K562 treated with DMSO at 1 percent for 24 hours (cell line): Measurements from ENCODE around the gene SART3. TPM values are rescaled to one million over a fixed set of nuclear protein-coding genes. Genes with fewer than 3 reads are reported as not detected.

Experiments used
- total RNA-seq: library from RNA; unstranded; fragments of 300-600 nt; gene quantifications from 2 replicates; pipeline ENCODE4 v1.2.3, GENCODE V29; 2022; ENCODE audit warnings: low read depth; ENCODE audit not compliant: insufficient read depth

Gene SART3
- total RNA-seq: 29.7 and 34.9 TPM in 2 replicates

GRCh38 chr12:108560752-108561719 is at the start of gene SART3:
TSS of gene SART3 (minus strand) at chr12:108561173. CDS start at chr12:108561154, 19 bp downstream.

GRCh38 chr12:108597559-108598471 is 36.8 kb upstream of the SART3 start, which contains the start of gene TMEM119:
TSS of gene TMEM119 (minus strand) at chr12:108598084. CDS start at chr12:108592383, 5,701 bp downstream.

GRCh38 chr12:108562348-108563135 is 1.6 kb upstream of the SART3 start, which contains the start of gene ISCU:
TSS of gene ISCU (plus strand) at chr12:108562596. CDS start at chr12:108562623, 27 bp downstream.

GRCh38 chr12:108514973-108515814 is 45.8 kb downstream of the SART3 start, which contains the start of gene FICD:
TSS of gene FICD (plus strand) at chr12:108515277. CDS start at chr12:108516973, 1,696 bp downstream.

Other genes starting within 250 kb of the SART3 start
- gene CMKLR1, start 221.9 kb downstream of the SART3 start, total RNA-seq: not detected in 2 replicates
- 4.4 and 5.0 TPM in 2 replicates for gene FICD, start 45.9 kb downstream of the SART3 start, total RNA-seq
- gene ISCU, start 1.4 kb upstream of the SART3 start, total RNA-seq: 95.3 and 104 TPM in 2 replicates
- not detected in 2 replicates for gene TMEM119, start 36.9 kb upstream of the SART3 start, total RNA-seq
- 2.0 and 2.6 TPM in 2 replicates for gene SELPLG, start 72.7 kb upstream of the SART3 start, total RNA-seq
- 67.1 and 76.6 TPM in 2 replicates for gene CORO1C, start 170.3 kb upstream of the SART3 start, total RNA-seq